Loucy (cell line): ENCODE results near the gene TTC21B.

ENCODE experiments used
- H2AFZ ChIP-seq: fragments of 200-600 bp; sonication (generic); 2 replicates; pipeline ENCODE4 v1.6.0; 2016; ENCODE audit warnings: antibody characterized with exemption, mild to moderate bottlenecking, low read length, moderate library complexity
- H3F3A ChIP-seq: fragments of 200-600 bp; 2 replicates; pipeline ENCODE4 v1.6.0; 2016; ENCODE audit warnings: antibody characterized with exemption, low read depth, mild to moderate bottlenecking
- H3K27me3 ChIP-seq: fragments of 200-600 bp; sonication (generic); 2 replicates; pipeline ENCODE4 v1.6.1; 2014; ENCODE audit warnings: low read length, mild to moderate bottlenecking; ENCODE audit not compliant: insufficient read depth, poor library complexity, severe bottlenecking
- H3K36me3 ChIP-seq: fragments of 200-600 bp; sonication (generic); 2 replicates; pipeline ENCODE4 v1.6.1; 2016; ENCODE audit warnings: low read length; ENCODE audit not compliant: insufficient read depth
- H3K4me1 ChIP-seq: fragments of 200-600 bp; sonication (generic); 2 replicates; pipeline ENCODE4 v1.5.1; 2014; ENCODE audit warnings: low read length, mild to moderate bottlenecking; ENCODE audit not compliant: insufficient read depth, poor library complexity, severe bottlenecking
- H3K4me2 ChIP-seq: fragments of 200-600 bp; sonication (generic); 2 replicates; pipeline ENCODE4 v1.6.0; 2014; ENCODE audit warnings: antibody characterized with exemption, low read length, low read depth, mild to moderate bottlenecking; ENCODE audit not compliant: poor library complexity, severe bottlenecking
- H3K4me3 ChIP-seq: fragments of 200-600 bp; sonication (generic); 2 replicates; pipeline ENCODE4 v1.5.1; 2014; ENCODE audit warnings: low read length, mild to moderate bottlenecking, mixed read lengths; ENCODE audit not compliant: poor library complexity, severe bottlenecking
- H3K79me2 ChIP-seq: fragments of 200-600 bp; sonication (generic); 2 replicates; pipeline ENCODE4 v1.6.1; 2014; ENCODE audit warnings: low read length; ENCODE audit not compliant: insufficient read depth
- H3K9ac ChIP-seq: fragments of 200-600 bp; sonication (generic); 2 replicates; pipeline ENCODE4 v1.6.0; 2014; ENCODE audit warnings: mild to moderate bottlenecking, low read depth, low read length, moderate library complexity; ENCODE audit not compliant: poor library complexity, severe bottlenecking
- H3K9me2 ChIP-seq: fragments of 200-600 bp; sonication (generic); replicated peaks from 2 replicates; pipeline ENCODE4 v1.6.1; 2016; ENCODE audit warnings: low read depth, low read length, mixed read lengths
- H3K9me3 ChIP-seq: fragments of 200-600 bp; sonication (generic); 2 replicates; pipeline ENCODE4 v1.6.1; 2014; ENCODE audit warnings: mild to moderate bottlenecking, antibody characterized with exemption, low read length, low read depth; ENCODE audit not compliant: insufficient read depth
- H4K20me1 ChIP-seq: fragments of 200-600 bp; sonication (generic); 2 replicates; pipeline ENCODE4 v1.6.0; 2014; ENCODE audit warnings: antibody characterized with exemption, low read length, mild to moderate bottlenecking; ENCODE audit not compliant: insufficient read depth, poor library complexity, severe bottlenecking
- EZH2phosphoT487 ChIP-seq: fragments of 200-600 bp; IDR thresholded peaks from 2 replicates; pipeline ENCODE4 v1.6.1; 2018; ENCODE audit warnings: antibody characterized with exemption, mild to moderate bottlenecking, moderate library complexity, borderline replicate concordance
- TF ChIP-seq, protein P1 (sequence below): fragments of 200-600 bp; sonication (generic); conservative IDR thresholded peaks from 2 replicates; pipeline ENCODE4 v1.5.1; 2014; ENCODE audit warnings: mild to moderate bottlenecking, antibody characterized with exemption, low read length

Gene TTC21B

DNA sequence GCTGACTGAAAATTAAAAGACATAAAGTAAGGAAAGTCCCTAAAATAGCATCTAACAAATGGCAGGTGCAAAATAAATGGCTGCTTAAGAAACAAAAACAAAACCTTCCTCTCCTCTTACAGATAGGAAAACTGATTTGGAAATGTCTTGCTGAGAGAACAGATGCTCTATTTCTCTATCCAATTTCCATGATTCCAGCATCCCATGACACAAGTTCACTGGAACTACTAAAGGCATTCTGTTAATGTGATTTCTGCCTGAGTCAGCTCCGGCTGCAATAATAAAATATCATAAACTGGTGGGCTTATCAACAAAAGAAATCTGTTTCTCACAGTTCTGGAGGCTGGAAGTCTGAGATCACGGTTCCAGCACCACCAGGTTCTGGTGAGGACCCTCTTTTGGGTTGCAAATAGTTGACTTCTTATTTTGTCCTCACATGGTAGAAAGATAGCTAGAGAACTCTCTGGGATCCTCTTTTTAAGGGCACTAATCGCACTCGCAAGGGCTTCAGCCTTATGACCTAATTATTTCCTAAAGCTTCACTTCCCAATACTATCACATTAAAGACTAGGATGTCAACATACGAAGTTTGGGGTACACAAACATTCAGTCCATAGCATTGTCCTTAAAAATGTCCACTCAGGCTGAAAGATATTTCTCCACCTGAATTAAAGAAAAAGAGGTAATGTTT, 81.3 kb downstream of the TTC21B start:
- H3K79me2 ChIP-seq, result no peaks in the 10 kb centered on the region
- H3K27me3 ChIP-seq, result no peaks in the 10 kb centered on the region
- H2AFZ ChIP-seq, result no peak overlapping the region
- H3K9ac ChIP-seq, result no peak overlapping the region
- no peaks in the 10 kb centered on the region; the same call in 1 of the 2 replicates for H3F3A ChIP-seq
- no peaks in the 10 kb centered on the region for H3K9me3 ChIP-seq
- H3K9me2 ChIP-seq, result no peaks in the 10 kb centered on the region
- peaks cover 14% of the 10 kb centered on the region for H3K4me1 ChIP-seq
- no peak overlapping the region for H3K4me3 ChIP-seq
- H3K36me3 ChIP-seq, result peaks cover 7% of the 10 kb centered on the region; the same call in 1 of the 2 replicates
- no peaks in the 10 kb centered on the region for H4K20me1 ChIP-seq
- TF ChIP-seq, protein P1, sequence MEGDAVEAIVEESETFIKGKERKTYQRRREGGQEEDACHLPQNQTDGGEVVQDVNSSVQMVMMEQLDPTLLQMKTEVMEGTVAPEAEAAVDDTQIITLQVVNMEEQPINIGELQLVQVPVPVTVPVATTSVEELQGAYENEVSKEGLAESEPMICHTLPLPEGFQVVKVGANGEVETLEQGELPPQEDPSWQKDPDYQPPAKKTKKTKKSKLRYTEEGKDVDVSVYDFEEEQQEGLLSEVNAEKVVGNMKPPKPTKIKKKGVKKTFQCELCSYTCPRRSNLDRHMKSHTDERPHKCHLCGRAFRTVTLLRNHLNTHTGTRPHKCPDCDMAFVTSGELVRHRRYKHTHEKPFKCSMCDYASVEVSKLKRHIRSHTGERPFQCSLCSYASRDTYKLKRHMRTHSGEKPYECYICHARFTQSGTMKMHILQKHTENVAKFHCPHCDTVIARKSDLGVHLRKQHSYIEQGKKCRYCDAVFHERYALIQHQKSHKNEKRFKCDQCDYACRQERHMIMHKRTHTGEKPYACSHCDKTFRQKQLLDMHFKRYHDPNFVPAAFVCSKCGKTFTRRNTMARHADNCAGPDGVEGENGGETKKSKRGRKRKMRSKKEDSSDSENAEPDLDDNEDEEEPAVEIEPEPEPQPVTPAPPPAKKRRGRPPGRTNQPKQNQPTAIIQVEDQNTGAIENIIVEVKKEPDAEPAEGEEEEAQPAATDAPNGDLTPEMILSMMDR, result no peak
- no peak for TF ChIP-seq EZH2phosphoT487
- no peak overlapping the region for H3K4me2 ChIP-seq

DNA sequence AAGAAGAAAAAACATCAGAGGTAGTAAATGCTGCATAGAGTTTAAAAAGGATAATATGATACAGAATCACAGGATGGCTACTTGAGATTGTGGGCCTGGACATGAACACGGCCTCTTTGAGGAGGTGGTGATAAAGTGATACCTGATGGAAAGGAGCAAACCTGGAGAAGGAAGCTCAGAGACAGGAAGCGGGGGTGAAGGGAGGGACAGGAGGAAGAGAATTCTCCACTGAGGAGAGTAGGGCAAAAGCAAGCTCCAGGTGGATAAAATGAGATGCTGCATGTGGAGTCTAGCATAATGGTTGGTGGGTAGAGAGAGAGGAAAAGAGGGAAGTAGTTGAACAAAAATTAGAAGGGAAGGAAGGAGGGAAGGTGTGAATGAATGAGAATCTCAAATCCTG, 82.6 kb downstream of the TTC21B start:
- Histone ChIP-seq H3K9me2 (no peaks in the 10 kb centered on the region), H3K9ac (no peak overlapping the region), H3K36me3 (peaks cover 4% of the 10 kb centered on the region; the same call in 1 of the 2 replicates), H3K4me1 (peaks cover 14% of the 10 kb centered on the region), H3F3A (no peaks in the 10 kb centered on the region; the same call in 1 of the 2 replicates), H2AFZ (no peak overlapping the region), H3K9me3 (no peaks in the 10 kb centered on the region), H3K79me2 (no peaks in the 10 kb centered on the region), H3K4me2 (no peak overlapping the region), H4K20me1 (no peaks in the 10 kb centered on the region), H3K4me3 (no peak overlapping the region), H3K27me3 (no peaks in the 10 kb centered on the region)
- TF ChIP-seq, protein P1, result no peak
- TF ChIP-seq EZH2phosphoT487, result no peak

DNA sequence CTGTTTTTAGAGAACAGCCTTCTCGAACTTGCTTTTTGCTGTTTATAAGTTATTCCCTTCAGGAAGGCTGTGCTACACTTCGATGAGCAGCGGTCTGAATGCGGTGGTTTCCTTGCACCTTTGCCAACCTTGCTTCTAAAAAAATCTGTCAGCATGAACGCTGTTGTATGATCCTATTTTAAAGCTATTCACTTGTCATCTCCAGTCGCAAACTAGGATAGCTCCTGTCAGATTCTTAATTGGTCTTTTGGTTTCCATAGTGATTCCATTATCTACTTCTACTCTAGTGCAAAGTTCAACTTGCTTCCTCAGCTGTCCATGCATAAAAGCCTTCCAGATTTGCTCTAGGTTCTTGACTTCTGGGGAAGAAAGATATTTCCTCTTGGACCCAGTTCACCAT, 83.2 kb downstream of the TTC21B start:
- no peaks in the 10 kb centered on the region for H3K9me3 ChIP-seq
- no peaks in the 10 kb centered on the region for H3K9me2 ChIP-seq
- H3K4me3 ChIP-seq, result no peak overlapping the region
- no peaks in the 10 kb centered on the region for H3F3A ChIP-seq
- TF ChIP-seq, protein P1, result no peak
- no peak for TF ChIP-seq EZH2phosphoT487
- peaks cover 4% of the 10 kb centered on the region; the same call in 1 of the 2 replicates for H3K36me3 ChIP-seq
- no peak overlapping the region for H3K9ac ChIP-seq
- no peak overlapping the region for H2AFZ ChIP-seq
- peaks cover 14% of the 10 kb centered on the region for H3K4me1 ChIP-seq
- no peaks in the 10 kb centered on the region for H3K79me2 ChIP-seq
- no peak overlapping the region for H3K4me2 ChIP-seq
- no peaks in the 10 kb centered on the region for H3K27me3 ChIP-seq
- H4K20me1 ChIP-seq, result no peaks in the 10 kb centered on the region
